ENCODE results near the gene CNTROB.

CNTROB gene

GRCh38 chr17:7987112-7987893 lies 55.3 kb downstream of the CNTROB start:
- no peak for DNase-seq

DNA sequence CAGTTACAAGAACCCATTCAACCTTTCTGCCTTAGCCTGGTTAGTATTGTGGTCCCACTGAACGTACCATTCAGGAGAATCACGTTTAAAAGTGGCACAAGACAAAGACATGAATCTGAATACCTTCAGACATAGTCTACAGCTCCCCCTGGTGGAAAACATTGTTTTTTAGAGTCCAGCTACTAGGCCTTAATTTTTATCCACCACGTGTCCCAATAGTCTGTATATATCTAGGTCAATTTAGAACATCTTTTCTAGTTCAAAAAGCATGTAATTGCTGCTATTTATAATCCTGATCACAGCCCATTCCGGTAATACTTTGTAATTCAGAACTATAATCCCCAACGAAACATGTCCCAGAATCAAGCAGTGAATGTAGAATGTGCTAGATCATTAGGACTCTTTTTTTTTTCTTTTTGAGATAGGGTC lies 56.8 kb downstream of the CNTROB start:
- peak; percentile 26 for DNase-seq

DNA sequence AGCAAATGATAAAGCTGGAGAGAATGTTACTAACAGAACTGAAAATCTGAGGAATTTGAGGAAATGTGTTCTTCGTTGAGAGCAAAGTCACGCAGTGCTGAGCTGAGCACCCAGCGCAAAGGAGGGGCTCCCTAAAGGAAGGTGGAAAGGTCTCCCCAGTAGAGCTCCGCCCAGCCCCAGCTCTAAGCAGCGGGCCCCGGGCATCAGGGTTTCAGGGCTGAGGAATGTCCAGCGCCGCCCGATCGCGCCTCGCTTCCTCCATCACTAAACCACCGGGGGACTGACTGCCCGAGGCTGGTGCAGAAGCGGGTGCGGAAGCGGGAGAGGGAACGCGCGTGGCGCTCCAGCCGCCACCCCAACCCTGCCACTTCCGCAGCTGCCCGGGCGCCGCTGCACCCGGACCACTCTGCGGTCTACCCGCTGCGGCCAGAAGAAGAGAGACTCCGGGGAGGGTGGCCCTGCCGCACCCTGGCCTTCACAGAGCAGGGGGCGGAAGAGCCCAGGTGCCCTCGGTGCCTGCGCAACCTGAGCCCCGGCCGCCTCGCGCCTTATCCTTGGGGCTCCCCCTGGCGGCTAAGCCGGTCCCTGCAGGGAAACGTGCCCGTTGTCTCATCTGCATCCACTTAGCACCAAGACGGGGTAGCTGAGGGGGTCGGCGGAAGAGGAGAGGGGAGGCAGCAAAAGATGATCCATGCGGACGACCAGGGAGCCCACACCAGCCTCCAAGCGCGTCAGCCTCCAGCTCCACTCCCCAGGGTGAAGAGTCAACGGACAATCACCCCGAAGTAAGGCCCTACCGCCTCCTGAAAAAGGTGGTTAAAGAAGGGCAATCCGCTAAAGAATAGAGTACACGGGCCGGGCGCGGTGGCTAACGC lies 58.0 kb downstream of the CNTROB start:
- peak; percentile 97 for DNase-seq

- DNase-seq, result no peak
These were observed 60.5 kb downstream of the CNTROB start for GRCh38 chr17:7992516-7992915.

- no peak for DNase-seq
These were observed 60.9 kb downstream of the CNTROB start for GRCh38 chr17:7992924-7993323.

DNA sequence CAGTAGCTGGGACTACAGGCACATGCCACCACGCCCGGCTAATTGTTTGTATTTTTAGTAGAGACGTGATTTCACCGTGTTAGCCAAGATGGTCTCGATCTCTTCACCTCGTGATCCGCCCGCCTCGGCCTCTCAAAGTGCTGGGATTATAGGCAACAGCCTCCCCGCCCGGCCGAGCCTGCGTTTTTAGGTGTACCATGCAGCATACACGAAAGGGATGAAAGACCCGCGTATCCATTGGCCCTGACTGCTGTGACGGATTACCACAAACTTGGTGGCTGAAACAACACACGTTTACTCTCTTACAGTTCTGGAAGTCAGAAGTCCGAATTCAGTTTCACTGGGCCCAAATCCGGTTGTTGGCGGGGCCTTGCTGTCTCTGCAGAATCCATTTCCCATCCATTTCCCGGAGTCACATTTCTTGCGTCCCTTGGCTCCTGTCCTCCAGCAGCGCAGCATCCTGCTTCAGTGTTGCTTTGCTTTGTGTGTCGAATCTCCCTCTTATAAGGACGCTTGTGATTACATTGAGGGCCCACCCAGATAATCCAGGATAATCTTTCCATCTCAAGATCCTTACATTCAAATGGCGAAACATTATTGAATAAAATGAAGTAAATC lies 62.1 kb downstream of the CNTROB start:
- no peak for DNase-seq

DNA sequence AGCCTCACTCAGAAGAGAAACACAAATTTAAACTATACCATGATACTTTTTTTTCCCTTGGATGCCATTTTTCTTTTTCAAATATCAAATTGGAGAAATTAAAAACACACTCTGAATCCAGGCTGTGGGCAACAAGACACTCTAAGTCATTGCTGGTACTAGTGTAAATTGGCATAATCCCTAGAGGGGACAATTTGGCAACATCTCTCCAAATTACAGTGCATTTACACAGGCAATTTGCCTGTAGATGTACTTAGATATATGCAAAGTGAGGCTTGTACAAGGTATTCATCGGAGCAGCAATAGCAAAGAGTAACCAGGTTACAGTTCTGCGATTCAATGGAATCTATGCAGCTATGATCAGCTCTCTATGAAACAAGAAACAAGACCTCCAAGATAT lies 63.7 kb downstream of the CNTROB start:
- DNase-seq, result no peak

- DNase-seq, result no peak
These were observed 65.2 kb downstream of the CNTROB start for GRCh38 chr17:7997186-7997585.

All from activated CD8-positive, alpha-beta memory T cell treated with anti-CD3 and anti-CD28 coated beads, Interleukin-2, amount 50 U/mL, for 4 hours (primary cell).